Neural cell (in vitro differentiated cells): ENCODE data around the gene TMOD2. TPM values are rescaled to one million over a fixed set of nuclear protein-coding genes. Genes with fewer than 3 reads are reported as not detected.

Source experiments
- H2AFZ ChIP-seq: fragments of 200-600, 300-800 bp; sonication (generic), shearing (Covaris generic); 2 replicates; pipeline ENCODE4 v1.6.0; 2014; ENCODE audit warnings: low read depth, mild to moderate bottlenecking, antibody characterized with exemption, low read length, moderate library complexity
- H3F3A ChIP-seq: fragments of 200-600 bp; shearing (Covaris generic); 2 replicates; pipeline ENCODE4 v1.6.1; 2016; ENCODE audit warnings: mild to moderate bottlenecking, moderate library complexity, mixed read lengths, antibody characterized with exemption, low read length; ENCODE audit not compliant: insufficient read depth, poor library complexity, severe bottlenecking
- H3K27ac ChIP-seq: fragments of 200-600, 300-800 bp; sonication (generic), shearing (Covaris generic); 2 replicates; pipeline ENCODE4 v1.5.1; 2014; ENCODE audit warnings: mild to moderate bottlenecking, low read length, moderate library complexity
- H3K27me3 ChIP-seq: fragments of 300-800, 200-600 bp; sonication (generic), shearing (Covaris generic); 2 replicates; pipeline ENCODE4 v1.6.0; 2014; ENCODE audit warnings: mild to moderate bottlenecking, low read depth, low read length, moderate library complexity; ENCODE audit not compliant: insufficient read depth
- H3K36me3 ChIP-seq: fragments of 300-800, 200-600 bp; sonication (generic), shearing (Covaris generic); 2 replicates; pipeline ENCODE4 v1.5.1; 2014; ENCODE audit warnings: mild to moderate bottlenecking, antibody characterized with exemption, low read length, moderate library complexity; ENCODE audit not compliant: insufficient read depth
- H3K4me2 ChIP-seq: fragments of 300-800, 200-600 bp; sonication (generic), shearing (Covaris generic); 2 replicates; pipeline ENCODE4 v1.6.0; 2014; ENCODE audit warnings: mild to moderate bottlenecking, low read length
- H3K4me3 ChIP-seq: fragments of 300-800, 200-600 bp; sonication (generic), shearing (Covaris generic); 2 replicates; pipeline ENCODE4 v1.5.1; 2014; ENCODE audit warnings: mild to moderate bottlenecking, low read length, moderate library complexity
- H3K79me2 ChIP-seq: fragments of 200-600 bp; shearing (Covaris generic); replicated peaks from 2 replicates; pipeline ENCODE4 v1.6.0; 2014; ENCODE audit warnings: mild to moderate bottlenecking, low read length, moderate library complexity; ENCODE audit not compliant: insufficient read depth
- H3K9ac ChIP-seq: fragments of 300-800, 200-600 bp; sonication (generic), shearing (Covaris generic); 2 replicates; pipeline ENCODE4 v1.6.1; 2016; ENCODE audit warnings: mild to moderate bottlenecking, low read length, mixed read lengths
- H3K9me2 ChIP-seq: fragments of 200-600 bp; shearing (Covaris generic); 2 replicates; pipeline ENCODE4 v1.6.1; 2016; ENCODE audit warnings: mild to moderate bottlenecking, low read length, mixed read lengths; ENCODE audit not compliant: insufficient read depth
- H3K9me3 ChIP-seq: fragments of 200-600, 300-800 bp; sonication (generic), shearing (Covaris generic); 2 replicates; pipeline ENCODE4 v1.6.1; 2016; ENCODE audit warnings: mild to moderate bottlenecking, mixed run types, low read length, moderate library complexity, mixed read lengths
- H4K20me1 ChIP-seq: fragments of 200-600 bp; shearing (Covaris generic); 2 replicates; pipeline ENCODE4 v1.6.1; 2016; ENCODE audit warnings: mild to moderate bottlenecking, mixed run types; ENCODE audit not compliant: insufficient read depth
- CTCF ChIP-seq: fragments of 450-650 bp; IDR thresholded peaks from 2 replicates; pipeline ENCODE4 v1.5.1; 2014; ENCODE audit warnings: antibody characterized with exemption, mild to moderate bottlenecking, moderate library complexity; ENCODE audit not compliant: poor library complexity, severe bottlenecking
- EP300 ChIP-seq: fragments of 450-650 bp; conservative IDR thresholded peaks from 2 replicates; pipeline ENCODE4 v1.6.1; 2014; ENCODE audit warnings: antibody characterized with exemption, mild to moderate bottlenecking, moderate library complexity; ENCODE audit not compliant: poor library complexity, severe bottlenecking
- EZH2 ChIP-seq: fragments of 200-600, 300-800 bp; shearing (Covaris generic), sonication (generic); IDR thresholded peaks from 2 replicates; pipeline ENCODE4 v1.6.1; 2014; ENCODE audit warnings: antibody characterized with exemption, low read length, borderline replicate concordance, mild to moderate bottlenecking; ENCODE audit not compliant: insufficient read depth, poor library complexity, severe bottlenecking
- MXI1 ChIP-seq: fragments of 450-650 bp; conservative IDR thresholded peaks from 2 replicates; pipeline ENCODE4 v1.6.1; 2014; ENCODE audit warnings: antibody characterized with exemption, mild to moderate bottlenecking; ENCODE audit not compliant: poor library complexity, severe bottlenecking
- POLR2AphosphoS5 ChIP-seq: IDR thresholded peaks from 2 replicates; pipeline ENCODE4 v1.6.1; 2012
- RAD21 ChIP-seq: fragments of 450-650 bp; conservative IDR thresholded peaks from 2 replicates; pipeline ENCODE4 v1.6.1; 2014; ENCODE audit warnings: antibody characterized with exemption, mild to moderate bottlenecking, moderate library complexity
- REST ChIP-seq: IDR thresholded peaks from 2 replicates; pipeline ENCODE4 v1.6.1; 2012; ENCODE audit warnings: borderline replicate concordance
- SMC3 ChIP-seq: fragments of 450-650 bp; conservative IDR thresholded peaks from 2 replicates; pipeline ENCODE4 v1.6.1; 2014; ENCODE audit warnings: antibody characterized with exemption, mild to moderate bottlenecking, moderate library complexity; ENCODE audit not compliant: poor library complexity
- TAF1 ChIP-seq: IDR thresholded peaks from 2 replicates; pipeline ENCODE4 v1.6.1; 2012; ENCODE audit warnings: low read depth
- polyA plus RNA-seq: library from polyadenylated mRNA; depleted of rRNA; stranded (reverse); fragments of >200 nt; gene quantifications from 2 replicates; pipeline ENCODE4 v1.2.3, GENCODE V29; 2014

TMOD2 gene
- polyA plus RNA-seq, 1 donor from 2014 or later = 79.9 TPM

- Histone ChIP-seq H3K9me2 (no peaks in the 10 kb centered on the region), H3F3A (no peaks in the 10 kb centered on the region), H4K20me1 (no peaks in the 10 kb centered on the region), H3K4me3 (no peak overlapping the region), H3K9ac (no peak overlapping the region), H3K27me3 (no peaks in the 10 kb centered on the region), H3K79me2 (no peaks in the 10 kb centered on the region), H3K36me3 (no peaks in the 10 kb centered on the region), H3K27ac (no peak overlapping the region), H3K4me2 (no peak overlapping the region), H2AFZ (no peak overlapping the region), H3K9me3 (no peaks in the 10 kb centered on the region)
- TF ChIP-seq POLR2AphosphoS5 = no peak
- no peak for TF ChIP-seq SMC3
- TF ChIP-seq TAF1 = no peak
- TF ChIP-seq EP300 = no peak
- no peak for TF ChIP-seq RAD21
- no peak for TF ChIP-seq MXI1
- no peak for TF ChIP-seq REST
- TF ChIP-seq CTCF = no peak
- no peak for TF ChIP-seq EZH2
Measured at GRCh38 chr15:51793521-51794305, 42.3 kb downstream of the TMOD2 start.

DNA sequence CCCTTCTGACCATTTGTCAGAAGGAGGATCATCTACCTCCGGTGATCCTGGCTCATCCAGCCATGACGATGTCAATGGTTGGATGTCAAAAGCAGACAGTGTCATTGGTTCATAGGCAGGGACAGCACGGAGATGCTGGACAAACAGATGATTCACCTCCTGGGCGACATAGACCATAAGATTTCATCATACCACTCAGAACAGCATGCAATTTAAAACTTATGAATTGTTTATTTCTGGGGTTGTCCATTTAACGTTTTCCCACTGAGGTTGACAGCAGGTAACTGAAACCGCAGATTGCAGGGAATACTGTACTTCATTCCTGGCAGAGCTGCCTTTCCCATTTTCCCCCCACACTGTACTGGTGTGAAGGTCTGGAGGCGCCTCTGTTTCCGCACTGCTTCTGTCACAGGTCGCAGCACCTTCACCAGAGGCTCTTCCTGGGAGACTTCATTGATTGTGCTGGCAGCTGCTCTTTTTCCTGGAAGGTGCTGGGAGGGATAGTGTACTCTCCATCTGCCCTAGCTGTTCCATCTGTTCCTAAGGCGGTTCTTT lies 45.5 kb downstream of the TMOD2 start:
- H3K36me3 ChIP-seq = no peaks in the 10 kb centered on the region
- no peak overlapping the region for H2AFZ ChIP-seq
- no peak for TF ChIP-seq POLR2AphosphoS5
- no peak for TF ChIP-seq CTCF
- no peak for TF ChIP-seq MXI1
- no peak for TF ChIP-seq EZH2
- no peak for TF ChIP-seq RAD21
- TF ChIP-seq EP300 = no peak
- no peak for TF ChIP-seq REST
- no peak for TF ChIP-seq SMC3
- TF ChIP-seq TAF1 = no peak
- H3K79me2 ChIP-seq = no peaks in the 10 kb centered on the region
- H3K9me3 ChIP-seq = no peaks in the 10 kb centered on the region
- H3F3A ChIP-seq = no peaks in the 10 kb centered on the region
- H3K4me3 ChIP-seq = no peak overlapping the region
- H3K9ac ChIP-seq = no peak overlapping the region
- no peaks in the 10 kb centered on the region for H3K27me3 ChIP-seq
- H3K27ac ChIP-seq = no peak overlapping the region
- H3K9me2 ChIP-seq = no peaks in the 10 kb centered on the region
- no peaks in the 10 kb centered on the region for H4K20me1 ChIP-seq
- no peak overlapping the region for H3K4me2 ChIP-seq
